ENCODE data around the gene CRYBG3.

DNA sequence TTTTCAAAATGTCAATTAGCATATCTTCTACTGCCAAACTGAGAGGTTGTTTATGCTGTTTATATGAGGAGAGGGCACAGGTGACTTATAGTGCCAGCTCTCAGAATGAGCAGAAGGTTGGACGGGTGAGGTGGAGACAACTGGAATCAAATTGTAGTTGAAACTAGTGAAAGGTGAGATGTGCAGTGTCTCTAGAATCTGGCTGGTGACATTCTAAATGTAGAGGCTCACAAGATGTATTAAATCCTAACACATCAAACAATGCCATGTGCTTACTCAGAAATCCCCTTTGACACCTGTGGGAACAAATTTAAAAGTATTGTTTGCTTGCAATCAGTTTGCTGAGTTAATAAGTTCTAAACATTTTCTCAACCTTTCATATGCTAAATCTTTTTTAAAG, 40.8 kb downstream of the CRYBG3 start:
- TF ChIP-seq, protein P1, sequence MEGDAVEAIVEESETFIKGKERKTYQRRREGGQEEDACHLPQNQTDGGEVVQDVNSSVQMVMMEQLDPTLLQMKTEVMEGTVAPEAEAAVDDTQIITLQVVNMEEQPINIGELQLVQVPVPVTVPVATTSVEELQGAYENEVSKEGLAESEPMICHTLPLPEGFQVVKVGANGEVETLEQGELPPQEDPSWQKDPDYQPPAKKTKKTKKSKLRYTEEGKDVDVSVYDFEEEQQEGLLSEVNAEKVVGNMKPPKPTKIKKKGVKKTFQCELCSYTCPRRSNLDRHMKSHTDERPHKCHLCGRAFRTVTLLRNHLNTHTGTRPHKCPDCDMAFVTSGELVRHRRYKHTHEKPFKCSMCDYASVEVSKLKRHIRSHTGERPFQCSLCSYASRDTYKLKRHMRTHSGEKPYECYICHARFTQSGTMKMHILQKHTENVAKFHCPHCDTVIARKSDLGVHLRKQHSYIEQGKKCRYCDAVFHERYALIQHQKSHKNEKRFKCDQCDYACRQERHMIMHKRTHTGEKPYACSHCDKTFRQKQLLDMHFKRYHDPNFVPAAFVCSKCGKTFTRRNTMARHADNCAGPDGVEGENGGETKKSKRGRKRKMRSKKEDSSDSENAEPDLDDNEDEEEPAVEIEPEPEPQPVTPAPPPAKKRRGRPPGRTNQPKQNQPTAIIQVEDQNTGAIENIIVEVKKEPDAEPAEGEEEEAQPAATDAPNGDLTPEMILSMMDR (IDR thresholded peaks at IDR 0.05) = no peak
- TF ChIP-seq ZFX (IDR thresholded peaks at IDR 0.05; ENCODE audit: borderline replicate concordance) = no peak
